ENCODE measurements around the gene AFF1. TPM values are rescaled to one million over a fixed set of nuclear protein-coding genes. Genes with fewer than 3 reads are reported as not detected.

AFF1 gene
- total and polyA plus RNA-seq, 7 donors, result 7.2 to 100 (median 61.7) TPM

GRCh38 chr4:86910369-86910768 is 24.4 kb upstream of the AFF1 start:
- intact Hi-C loops (cut with DNase I), result no loop called here
- peaks cover 0 to 21% (median 13%) of the 10 kb centered on the region in 4 donors for H3K4me1 ChIP-seq
- H3K4me3 ChIP-seq, result no peak overlapping the region
- H3K36me3 ChIP-seq, result no peaks in the 10 kb centered on the region
- 82 to 87% methylated on average over 5 of the region's 5 CpGs for WGBS, 2 donors
- no peaks in the 10 kb centered on the region for H3K27me3 ChIP-seq
- no peak overlapping the region for H3K27ac ChIP-seq
- H3K9me3 ChIP-seq, result no peaks in the 10 kb centered on the region
- no peak for TF ChIP-seq CTCF (IDR thresholded peaks at IDR 0.05)
- TF ChIP-seq POLR2A (IDR thresholded peaks at IDR 0.05), result no peak
- TF ChIP-seq EP300 (IDR thresholded peaks at IDR 0.05), result no peak
- no peak for TF ChIP-seq POLR2AphosphoS5 (IDR thresholded peaks at IDR 0.05)
- no peak for DNase-seq

GRCh38 chr4:86910820-86911684 is 23.8 kb upstream of the AFF1 start:
- H3K27ac ChIP-seq, result no peak overlapping the region
- H3K4me1 ChIP-seq, result peaks cover 0 to 21% (median 13%) of the 10 kb centered on the region in 4 donors
- no peaks in the 10 kb centered on the region for H3K36me3 ChIP-seq
- H3K27me3 ChIP-seq, result no peaks in the 10 kb centered on the region
- TF ChIP-seq POLR2AphosphoS5 (IDR thresholded peaks at IDR 0.05) (no peak), POLR2A (IDR thresholded peaks at IDR 0.05) (no peak), CTCF (IDR thresholded peaks at IDR 0.05) (no peak), EP300 (IDR thresholded peaks at IDR 0.05) (no peak)
- intact Hi-C loops (cut with DNase I), result no loop called here
- no peak for DNase-seq
- no peaks in the 10 kb centered on the region for H3K9me3 ChIP-seq
- 87 to 95% methylated on average over 7 of the region's 7 CpGs for WGBS, 2 donors
- H3K4me3 ChIP-seq, result no peak overlapping the region

- peaks cover 0 to 4% (median 2%) of the 10 kb centered on the region in 4 donors for H3K4me1 ChIP-seq
- TF ChIP-seq POLR2AphosphoS5 (IDR thresholded peaks at IDR 0.05) (no peak), EP300 (IDR thresholded peaks at IDR 0.05) (no peak), POLR2A (IDR thresholded peaks at IDR 0.05) (no peak), CTCF (IDR thresholded peaks at IDR 0.05) (no peak)
- WGBS, 2 donors, result 23 to 90% methylated on average over 1 of the region's 1 CpG
- H3K9me3 ChIP-seq, result no peaks in the 10 kb centered on the region
- intact Hi-C loops (cut with DNase I), result no loop called here
- H3K27me3 ChIP-seq, result no peaks in the 10 kb centered on the region
- H3K36me3 ChIP-seq, result no peaks in the 10 kb centered on the region
- DNase-seq, result no peak
- no peak overlapping the region for H3K4me3 ChIP-seq
- no peak overlapping the region for H3K27ac ChIP-seq
These were observed 18.4 kb upstream of the AFF1 start for GRCh38 chr4:86916392-86916791.

GRCh38 chr4:86917212-86918039 is 17.4 kb upstream of the AFF1 start:
- DNase-seq, result no peak
- H3K4me1 ChIP-seq, result no peaks in the 10 kb centered on the region
- no peaks in the 10 kb centered on the region for H3K9me3 ChIP-seq
- H3K27me3 ChIP-seq, result no peaks in the 10 kb centered on the region
- TF ChIP-seq POLR2AphosphoS5 (IDR thresholded peaks at IDR 0.05) (no peak), POLR2A (IDR thresholded peaks at IDR 0.05) (no peak), CTCF (IDR thresholded peaks at IDR 0.05) (no peak), EP300 (IDR thresholded peaks at IDR 0.05) (no peak)
- no peak overlapping the region for H3K4me3 ChIP-seq
- WGBS, 2 donors, result 96 to 97% methylated on average over 4 of the region's 4 CpGs
- H3K36me3 ChIP-seq, result no peaks in the 10 kb centered on the region
- intact Hi-C loops (cut with DNase I), result no loop called here
- H3K27ac ChIP-seq, result no peak overlapping the region
